WTC11 (cell line): ENCODE results near the gene BCAS3. TPM values are rescaled to one million over a fixed set of nuclear protein-coding genes. Genes with fewer than 3 reads are reported as not detected.

Source experiments
- ATAC-seq: fragments of 200-7000 bp; cut with Tn5 transposase; 2 replicates; pipeline ENCODE4 v1.10.0; 2021; ENCODE audit warnings: mild to moderate bottlenecking, moderate library complexity
- CTCF ChIA-PET: fragments of 300-600 bp; sonication (Branson Sonifier 250); formaldehyde crosslinking; loops from one replicate; lab custom pipeline; 2021; ENCODE audit warnings: antibody characterized with exemption; lab: Charles Lee
- POLR2A ChIA-PET: fragments of 350-600 bp; sonication (Branson Sonifier 250); formaldehyde crosslinking; loops from one replicate; lab custom pipeline; 2021; ENCODE audit warnings: antibody characterized with exemption; lab: Charles Lee
- DNase-seq: peaks from one replicate; pipeline ENCODE4 v3.0.0; 2021; ENCODE audit warnings: low spot score
- H3K27ac Mint-ChIP-seq: 2 replicates; pipeline ENCODE4 v1.8.0; 2021; ENCODE audit warnings: mixed read lengths
- H3K27me3 Mint-ChIP-seq: 2 replicates; pipeline ENCODE4 v1.8.0; 2021; ENCODE audit warnings: low read depth, mild to moderate bottlenecking, moderate library complexity, mixed read lengths
- H3K36me3 Mint-ChIP-seq: 2 replicates; pipeline ENCODE4 v1.8.0; 2021; ENCODE audit warnings: mixed read lengths
- H3K4me1 Mint-ChIP-seq: 2 replicates; pipeline ENCODE4 v1.8.0; 2022; ENCODE audit warnings: mixed read lengths
- H3K4me3 Mint-ChIP-seq: 2 replicates; pipeline ENCODE4 v1.8.0; 2021; ENCODE audit warnings: mild to moderate bottlenecking, moderate library complexity, mixed read lengths
- H3K9me3 Mint-ChIP-seq: 2 replicates; pipeline ENCODE4 v1.8.0; 2021; ENCODE audit warnings: mixed read lengths
- ARID4B ChIP-seq: sonication (generic); formaldehyde crosslinking; IDR thresholded peaks from 2 replicates; pipeline ENCODE4 v1.8.0; 2023; ENCODE audit warnings: missing genetic modification reagents, mild to moderate bottlenecking, borderline replicate concordance
- ATF1 ChIP-seq: sonication (generic); formaldehyde crosslinking; IDR thresholded peaks from 2 replicates; pipeline ENCODE4 v1.8.1; 2023; ENCODE audit warnings: mild to moderate bottlenecking, moderate library complexity, missing genetic modification reagents
- ATF2 ChIP-seq: sonication (generic); formaldehyde crosslinking; IDR thresholded peaks from 2 replicates; pipeline ENCODE4 v1.8.1; 2022; ENCODE audit warnings: low read depth, missing genetic modification reagents, borderline replicate concordance
- CBFB ChIP-seq: sonication (generic); formaldehyde crosslinking; IDR thresholded peaks from 2 replicates; pipeline ENCODE4 v1.8.1; 2022; ENCODE audit warnings: mild to moderate bottlenecking, low read depth, missing genetic modification reagents
- ESRRA ChIP-seq: sonication (generic); formaldehyde crosslinking; IDR thresholded peaks from 2 replicates; pipeline ENCODE4 v1.8.1; 2022; ENCODE audit warnings: mild to moderate bottlenecking, missing genetic modification reagents, borderline replicate concordance
- IRF2 ChIP-seq: sonication (generic); formaldehyde crosslinking; IDR thresholded peaks from 2 replicates; pipeline ENCODE4 v1.8.0; 2022; ENCODE audit warnings: low read depth, missing genetic modification reagents, borderline replicate concordance
- JAZF1 ChIP-seq: fragments of 250-450 bp; sonication (Bioruptor Pico); IDR thresholded peaks from 2 replicates; pipeline ENCODE4 v1.9.0; 2021; ENCODE audit warnings: moderate library complexity, mild to moderate bottlenecking, inconsistent platforms
- JUN ChIP-seq: sonication (generic); formaldehyde crosslinking; IDR thresholded peaks from 2 replicates; pipeline ENCODE4 v1.8.0; 2023; ENCODE audit warnings: mild to moderate bottlenecking, missing genetic modification reagents
- KAT7 ChIP-seq: sonication (generic); formaldehyde crosslinking; IDR thresholded peaks from 2 replicates; pipeline ENCODE4 v1.8.1; 2023; ENCODE audit warnings: missing genetic modification reagents, mild to moderate bottlenecking, borderline replicate concordance
- MAX ChIP-seq: sonication (generic); formaldehyde crosslinking; IDR thresholded peaks from 2 replicates; pipeline ENCODE4 v1.8.0; 2022; ENCODE audit warnings: mild to moderate bottlenecking, missing genetic modification reagents
- MLX ChIP-seq: sonication (generic); formaldehyde crosslinking; IDR thresholded peaks from 2 replicates; pipeline ENCODE4 v1.8.1; 2023; ENCODE audit warnings: mild to moderate bottlenecking, missing genetic modification reagents, moderate library complexity
- NFYB ChIP-seq: sonication (generic); formaldehyde crosslinking; conservative IDR thresholded peaks from 2 replicates; pipeline ENCODE4 v1.8.0; 2022; ENCODE audit warnings: low read depth, missing genetic modification reagents
- RELA ChIP-seq: sonication (generic); formaldehyde crosslinking; IDR thresholded peaks from 2 replicates; pipeline ENCODE4 v1.8.1; 2022; ENCODE audit warnings: missing genetic modification reagents, mild to moderate bottlenecking, borderline replicate concordance
- SMAD4 ChIP-seq: sonication (generic); formaldehyde crosslinking; IDR thresholded peaks from 2 replicates; pipeline ENCODE4 v1.8.0; 2022; ENCODE audit warnings: mild to moderate bottlenecking, missing genetic modification reagents
- USF1 ChIP-seq: sonication (generic); formaldehyde crosslinking; IDR thresholded peaks from 2 replicates; pipeline ENCODE4 v1.8.0; 2022; ENCODE audit warnings: mild to moderate bottlenecking, missing genetic modification reagents
- ZBTB43 ChIP-seq: sonication (generic); formaldehyde crosslinking; IDR thresholded peaks from 2 replicates; pipeline ENCODE4 v1.8.1; 2023; ENCODE audit warnings: mild to moderate bottlenecking, missing genetic modification reagents
- ZNF219 ChIP-seq: sonication (generic); formaldehyde crosslinking; IDR thresholded peaks from 2 replicates; pipeline ENCODE4 v1.8.0; 2023; ENCODE audit warnings: missing genetic modification reagents, mild to moderate bottlenecking, borderline replicate concordance
- ZNF281 ChIP-seq: sonication (generic); formaldehyde crosslinking; IDR thresholded peaks from 2 replicates; pipeline ENCODE4 v1.8.0; 2023; ENCODE audit warnings: mild to moderate bottlenecking, missing genetic modification reagents
- ZNF532 ChIP-seq: fragments of 250-450 bp; sonication (Bioruptor Pico); IDR thresholded peaks from 2 replicates; pipeline ENCODE4 v1.9.0; 2021; ENCODE audit warnings: mild to moderate bottlenecking, borderline replicate concordance
- total RNA-seq: library from RNA; stranded (reverse); gene quantifications from 3 replicates; pipeline ENCODE4 v1.2.3, GENCODE V29; 2021

BCAS3 gene
- total RNA-seq, 1 experiment from 2014 or later, result 15.5 TPM

- no peak for TF ChIP-seq MAX (CRISPR knock-in tag)
- no peak for TF ChIP-seq ATF2
- no peak for TF ChIP-seq ESRRA (CRISPR knock-in tag)
- no peak for TF ChIP-seq IRF2 (CRISPR knock-in tag)
Observed at GRCh38 chr17:60851181-60851580, 173.5 kb downstream of the BCAS3 start (continued).

GRCh38 chr17:60857556-60858080 is 180.0 kb downstream of the BCAS3 start:
- Mint-ChIP-seq H3K4me1 (0 out of 2 replicates have a peak, but pooled peaks cover 4% of the 10 kb centered on the region), H3K27ac (no peak overlapping the region), H3K4me3 (no peak overlapping the region), H3K9me3 (peaks cover 6% of the 10 kb centered on the region), H3K27me3 (no peaks in the 10 kb centered on the region), H3K36me3 (0 out of 2 replicates have a peak, but pooled peaks cover 4% of the 10 kb centered on the region)
- POLR2A ChIA-PET, result interaction anchor here (0.5 kb wide), 1 partner anchor 264 kb away, joined by 3 read pairs; no protein-coding TSS in a partner anchor
- DNase-seq (no peak), ATAC-seq (no peak)
- CTCF ChIA-PET, result interaction anchor here (1.1 kb wide), 1 partner anchor 137 kb away, joined by 3 read pairs; no protein-coding TSS in a partner anchor
- TF ChIP-seq ZNF532 (CRISPR knock-in tag), result no peak
- TF ChIP-seq ZBTB43 (CRISPR knock-in tag), result no peak
- no peak for TF ChIP-seq JUN (CRISPR knock-in tag)
- TF ChIP-seq SMAD4 (CRISPR knock-in tag), result no peak
- no peak for TF ChIP-seq ZNF219
- TF ChIP-seq USF1 (CRISPR knock-in tag), result no peak
- TF ChIP-seq ZNF281 (CRISPR knock-in tag), result no peak
- no peak for TF ChIP-seq KAT7
- TF ChIP-seq NFYB (CRISPR knock-in tag), result no peak
- no peak for TF ChIP-seq RELA (CRISPR knock-in tag)
- TF ChIP-seq CBFB (CRISPR knock-in tag), result no peak
- TF ChIP-seq ARID4B (CRISPR knock-in tag), result no peak
- TF ChIP-seq MLX (CRISPR knock-in tag), result no peak
- no peak for TF ChIP-seq JAZF1 (CRISPR knock-in tag)
- TF ChIP-seq ATF1 (CRISPR knock-in tag), result no peak
